HepG2 (cell line): ENCODE results near the gene KLRC4.
"Not testable (repeated sequence)": the region's sequence is repeated elsewhere in the genome, so short reads cannot be mapped to it uniquely, and the experiment has no call there.

Experiments used
- HNF4G ChIP-seq, 2 experiments: sonication (generic) in 1 of 2; formaldehyde crosslinking in 1 of 2; IDR thresholded peaks; 2 replicates each; pipeline versions ENCODE4 v1.4.0 to v1.6.1; 2011 to 2020; ENCODE audit warnings: borderline replicate concordance in 2 of 2, low read depth in 2 of 2, mild to moderate bottlenecking in 2 of 2, low read length in 1 of 2, missing genetic modification reagents in 1 of 2, moderate library complexity in 1 of 2
- NR2F2 ChIP-seq: IDR thresholded peaks from 2 replicates; pipeline ENCODE4 v1.6.1; 2012; ENCODE audit warnings: low read depth, inconsistent platforms, borderline replicate concordance
- POLR2AphosphoS5 ChIP-seq: IDR thresholded peaks from 2 replicates; pipeline ENCODE4 v1.6.1; 2012; ENCODE audit warnings: low read depth, low read length
- RAD21 ChIP-seq: fragments of 450-650 bp; formaldehyde crosslinking; IDR thresholded peaks from 2 replicates; pipeline ENCODE4 v1.5.0; 2020; ENCODE audit warnings: mild to moderate bottlenecking
- SAP130 ChIP-seq: IDR thresholded peaks from 2 replicates; pipeline ENCODE4 v1.6.1; 2016; ENCODE audit warnings: low read depth
- SNAI1 ChIP-seq: sonication (generic); formaldehyde crosslinking; IDR thresholded peaks from 2 replicates; pipeline ENCODE4 v1.5.0; 2020; ENCODE audit warnings: mild to moderate bottlenecking, missing genetic modification reagents, borderline replicate concordance
- ZNF274 ChIP-seq: sonication (generic); formaldehyde crosslinking; IDR thresholded peaks from 2 replicates; pipeline ENCODE4 v1.5.1; 2020; ENCODE audit warnings: mild to moderate bottlenecking, missing genetic modification reagents
- TF ChIP-seq, protein P1 (sequence below): sonication (generic); formaldehyde crosslinking; IDR thresholded peaks from 2 replicates; pipeline ENCODE4 v1.5.0; 2020; ENCODE audit warnings: mild to moderate bottlenecking, missing genetic modification reagents, moderate library complexity
- TF ChIP-seq, protein P2 (sequence below): sonication (generic); formaldehyde crosslinking; conservative IDR thresholded peaks from 2 replicates; pipeline ENCODE4 v1.5.0; 2020; ENCODE audit warnings: missing genetic modification reagents

- TF ChIP-seq, protein P1, sequence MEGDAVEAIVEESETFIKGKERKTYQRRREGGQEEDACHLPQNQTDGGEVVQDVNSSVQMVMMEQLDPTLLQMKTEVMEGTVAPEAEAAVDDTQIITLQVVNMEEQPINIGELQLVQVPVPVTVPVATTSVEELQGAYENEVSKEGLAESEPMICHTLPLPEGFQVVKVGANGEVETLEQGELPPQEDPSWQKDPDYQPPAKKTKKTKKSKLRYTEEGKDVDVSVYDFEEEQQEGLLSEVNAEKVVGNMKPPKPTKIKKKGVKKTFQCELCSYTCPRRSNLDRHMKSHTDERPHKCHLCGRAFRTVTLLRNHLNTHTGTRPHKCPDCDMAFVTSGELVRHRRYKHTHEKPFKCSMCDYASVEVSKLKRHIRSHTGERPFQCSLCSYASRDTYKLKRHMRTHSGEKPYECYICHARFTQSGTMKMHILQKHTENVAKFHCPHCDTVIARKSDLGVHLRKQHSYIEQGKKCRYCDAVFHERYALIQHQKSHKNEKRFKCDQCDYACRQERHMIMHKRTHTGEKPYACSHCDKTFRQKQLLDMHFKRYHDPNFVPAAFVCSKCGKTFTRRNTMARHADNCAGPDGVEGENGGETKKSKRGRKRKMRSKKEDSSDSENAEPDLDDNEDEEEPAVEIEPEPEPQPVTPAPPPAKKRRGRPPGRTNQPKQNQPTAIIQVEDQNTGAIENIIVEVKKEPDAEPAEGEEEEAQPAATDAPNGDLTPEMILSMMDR (CRISPR knock-in tag) = not testable (repeated sequence)
- TF ChIP-seq NR2F2; HNF4G (IDR thresholded peaks at IDR 0.05; ENCODE audit: borderline replicate concordance, low read depth, low read length); HNF4G (CRISPR knock-in tag; IDR thresholded peaks at IDR 0.05; ENCODE audit: borderline replicate concordance, low read depth); SAP130 (CRISPR knock-in tag); SNAI1 (CRISPR knock-in tag); ZNF274; RAD21; POLR2AphosphoS5: not testable (repeated sequence)
- TF ChIP-seq, protein P2, sequence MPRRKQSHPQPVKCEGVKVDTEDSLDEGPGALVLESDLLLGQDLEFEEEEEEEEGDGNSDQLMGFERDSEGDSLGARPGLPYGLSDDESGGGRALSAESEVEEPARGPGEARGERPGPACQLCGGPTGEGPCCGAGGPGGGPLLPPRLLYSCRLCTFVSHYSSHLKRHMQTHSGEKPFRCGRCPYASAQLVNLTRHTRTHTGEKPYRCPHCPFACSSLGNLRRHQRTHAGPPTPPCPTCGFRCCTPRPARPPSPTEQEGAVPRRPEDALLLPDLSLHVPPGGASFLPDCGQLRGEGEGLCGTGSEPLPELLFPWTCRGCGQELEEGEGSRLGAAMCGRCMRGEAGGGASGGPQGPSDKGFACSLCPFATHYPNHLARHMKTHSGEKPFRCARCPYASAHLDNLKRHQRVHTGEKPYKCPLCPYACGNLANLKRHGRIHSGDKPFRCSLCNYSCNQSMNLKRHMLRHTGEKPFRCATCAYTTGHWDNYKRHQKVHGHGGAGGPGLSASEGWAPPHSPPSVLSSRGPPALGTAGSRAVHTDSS (CRISPR knock-in tag) = not testable (repeated sequence)
These were observed 30.8 kb downstream of the KLRC4 start for GRCh38 chr12:10378737-10379136.
